A204.1 (cell line): ENCODE results near the gene USP53.
"Not testable (repeated sequence)": the region's sequence is repeated elsewhere in the genome, so short reads cannot be mapped to it uniquely, and the experiment has no call there.

Experiments used
- FAIRE-seq: peaks from 2 replicates; lab custom pipeline; 2012; peaks lifted over from hg19 to GRCh38; lab: Jason Lieb, UNC

Gene USP53

DNA sequence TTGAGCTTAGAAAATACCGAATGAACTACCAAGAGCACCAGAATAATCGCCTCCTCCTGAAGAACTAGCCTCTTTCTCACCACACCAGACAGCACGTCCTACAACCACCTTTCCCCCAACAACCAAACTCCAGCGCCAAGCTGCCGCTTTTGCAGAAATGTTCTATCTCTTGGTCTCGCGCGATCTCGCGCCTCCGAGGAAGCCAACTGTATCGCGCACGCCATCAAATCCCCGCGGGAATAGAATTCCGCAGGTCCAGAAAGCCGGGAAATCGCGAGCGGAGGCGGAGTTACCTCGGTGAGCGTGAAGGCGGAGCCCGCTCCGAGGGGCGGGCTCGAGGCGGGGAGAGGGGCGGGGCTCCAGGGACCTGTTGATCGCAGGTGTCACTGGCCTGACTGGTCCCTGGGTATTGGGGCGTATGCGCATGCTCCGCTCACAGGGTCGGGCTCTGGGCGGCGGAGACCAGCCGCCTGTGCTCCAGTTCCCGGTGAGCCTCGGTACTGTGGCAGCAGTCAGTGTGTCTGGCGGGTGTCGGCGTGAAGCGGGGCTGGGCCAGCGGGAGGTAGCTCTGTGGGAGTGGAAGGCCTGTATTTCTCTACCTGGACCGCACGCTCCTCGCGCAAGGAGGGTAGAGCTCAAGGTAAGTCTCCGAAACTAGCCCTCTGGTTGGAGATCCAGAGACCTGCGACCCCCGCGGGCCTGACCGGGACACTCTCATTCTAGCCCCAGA lies at the start of gene USP53:
TSS of gene USP53 (plus strand) at position 480 of the 730 bp plus-strand sequence. CDS start 27,047 bp downstream, outside the sequence.
- no peak for FAIRE-seq

DNA sequence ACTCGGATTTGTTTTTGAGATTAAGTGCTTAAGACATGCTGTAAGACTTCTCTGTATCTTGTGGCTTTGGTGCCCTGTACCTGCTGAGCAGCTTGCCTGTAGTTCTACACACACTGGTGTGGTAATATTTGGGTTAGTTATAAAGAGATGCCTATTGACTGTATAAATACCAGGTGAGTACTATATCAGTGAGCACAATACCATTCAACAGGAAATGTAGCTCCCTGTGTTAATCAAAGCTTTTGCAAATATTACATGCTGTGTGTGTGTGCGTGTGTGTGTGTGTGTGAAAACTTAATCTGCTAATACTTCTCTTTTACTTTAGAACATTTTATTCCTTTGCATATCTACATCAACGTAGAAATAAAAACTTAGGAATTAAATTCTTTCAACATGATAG lies 46.7 kb upstream of the USP53 start:
- no peak for FAIRE-seq

DNA sequence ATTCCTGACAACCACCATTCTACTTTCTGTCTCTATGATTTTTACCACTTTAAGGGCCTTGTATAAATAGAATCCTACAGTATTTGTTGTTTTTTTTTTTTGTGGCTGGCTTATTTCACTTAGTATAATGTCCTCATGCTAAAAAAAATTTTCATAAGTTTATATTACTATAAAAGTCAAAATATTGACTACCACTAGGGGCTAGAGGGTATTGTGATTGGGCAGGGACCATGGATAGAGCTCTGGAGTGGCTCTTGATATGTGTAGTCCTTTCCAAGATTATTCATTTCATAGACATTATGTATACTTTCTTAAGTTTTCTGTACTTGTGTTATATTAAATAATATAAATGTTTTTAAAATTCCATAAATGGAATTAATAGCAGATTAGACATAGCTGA lies 42.3 kb upstream of the USP53 start:
- FAIRE-seq: no peak

DNA sequence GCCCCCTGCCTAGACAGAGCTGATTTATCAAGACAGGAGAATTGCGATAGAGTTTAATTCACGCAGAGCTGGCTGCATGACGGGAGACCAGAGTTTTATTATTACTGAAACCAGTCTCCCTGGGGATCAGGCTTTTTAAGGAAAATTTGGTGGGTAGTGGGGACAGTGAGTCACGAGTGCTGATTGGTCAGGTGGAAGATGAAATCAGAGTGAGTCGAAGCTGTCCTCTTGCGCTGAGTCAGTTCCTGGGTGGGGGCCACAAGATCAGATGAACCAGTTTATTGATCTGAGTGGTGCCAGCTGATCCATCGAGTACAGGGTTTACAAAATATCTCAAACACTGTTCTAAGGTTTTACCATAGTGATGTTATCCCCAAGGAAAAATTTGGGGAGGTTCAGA lies 40.3 kb upstream of the USP53 start:
- no peak for FAIRE-seq

DNA sequence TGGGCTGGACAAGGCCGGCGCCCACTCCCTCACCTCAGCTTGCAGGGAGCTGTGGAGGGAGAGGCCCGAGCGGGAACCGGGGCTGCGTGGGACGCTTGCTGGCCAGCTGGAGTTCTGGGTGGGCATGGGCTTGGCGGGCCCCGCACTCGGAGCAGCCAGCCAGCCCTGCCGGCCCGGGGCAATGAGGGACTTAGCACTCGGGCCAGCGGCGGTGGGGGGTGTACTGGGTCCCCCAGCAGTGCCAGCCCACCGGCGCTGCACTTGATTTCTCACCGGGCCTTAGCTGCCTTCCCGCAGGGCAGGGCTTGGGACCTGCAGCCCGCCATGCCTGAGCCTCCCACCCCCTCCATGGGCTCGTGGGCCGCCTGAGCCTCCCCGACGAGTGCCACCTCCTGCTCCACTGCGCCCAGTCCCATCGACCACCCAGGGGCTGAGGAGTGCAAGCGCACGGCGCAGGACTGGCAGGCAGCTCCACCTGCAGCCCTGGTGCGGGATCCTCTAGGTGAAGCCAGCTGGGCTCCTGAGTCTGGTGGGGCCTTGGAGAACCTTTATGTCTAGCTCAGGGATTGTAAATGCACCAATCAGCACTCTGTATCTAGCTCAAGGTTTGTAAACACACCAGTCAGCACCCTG lies 38.7 kb upstream of the USP53 start:
- not testable (repeated sequence) for FAIRE-seq

DNA sequence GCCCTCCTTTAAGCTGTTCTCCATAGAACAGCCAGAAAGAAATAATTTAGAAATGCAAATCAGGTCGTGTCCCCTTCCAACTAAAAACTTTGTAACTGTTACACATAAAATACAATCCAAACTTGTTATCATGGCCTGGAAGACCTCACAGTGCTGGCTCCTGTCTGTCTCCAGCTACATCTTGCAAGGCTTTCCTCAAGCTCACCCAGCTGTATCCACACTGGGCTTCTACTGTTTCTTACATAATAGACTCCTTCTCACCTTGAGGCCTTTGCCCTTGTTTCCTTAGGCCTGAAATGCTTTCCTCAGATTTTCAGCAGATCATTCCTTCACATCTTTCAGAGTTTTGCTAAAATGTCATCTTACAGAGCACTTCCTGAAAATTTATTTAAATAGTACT lies 33.5 kb upstream of the USP53 start:
- FAIRE-seq: no peak

DNA sequence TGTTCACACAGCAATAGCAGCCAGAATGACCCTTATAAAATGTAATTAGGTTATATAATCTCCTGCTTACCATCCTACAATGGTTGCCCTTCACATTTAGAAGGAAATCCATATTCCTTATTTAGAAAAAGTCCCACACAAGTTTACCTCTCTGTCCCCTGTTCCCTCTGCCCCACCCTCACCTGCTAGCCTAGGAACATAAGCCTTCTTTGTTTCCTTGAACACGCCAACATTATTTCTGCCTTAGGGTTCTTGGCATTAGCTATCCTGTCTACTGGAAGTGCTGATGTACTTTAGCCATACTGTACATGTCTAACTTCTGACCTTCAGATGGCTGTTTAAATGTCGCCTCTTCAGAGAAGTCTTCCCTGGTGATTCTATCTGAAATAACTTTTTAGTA lies 28.4 kb upstream of the USP53 start:
- no peak for FAIRE-seq

DNA sequence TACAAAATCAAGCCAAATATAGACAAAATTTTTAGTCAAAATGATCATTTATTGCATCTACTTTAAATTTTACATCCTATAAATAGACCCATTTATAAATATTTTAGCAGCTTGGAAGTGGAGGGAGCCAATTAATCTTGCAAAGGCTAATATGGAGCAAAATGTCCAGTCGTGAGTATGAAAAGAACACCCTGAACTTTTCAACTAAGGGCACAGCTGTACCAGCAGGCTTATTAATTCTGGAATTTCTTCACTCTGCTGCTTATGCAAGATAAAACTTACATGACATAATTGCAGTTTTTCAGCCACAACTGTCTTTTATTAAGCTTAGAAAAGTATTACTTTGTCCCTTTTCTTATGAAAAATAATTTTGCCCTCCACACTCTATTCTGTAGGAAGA lies 22.9 kb upstream of the USP53 start:
- FAIRE-seq: no peak

DNA sequence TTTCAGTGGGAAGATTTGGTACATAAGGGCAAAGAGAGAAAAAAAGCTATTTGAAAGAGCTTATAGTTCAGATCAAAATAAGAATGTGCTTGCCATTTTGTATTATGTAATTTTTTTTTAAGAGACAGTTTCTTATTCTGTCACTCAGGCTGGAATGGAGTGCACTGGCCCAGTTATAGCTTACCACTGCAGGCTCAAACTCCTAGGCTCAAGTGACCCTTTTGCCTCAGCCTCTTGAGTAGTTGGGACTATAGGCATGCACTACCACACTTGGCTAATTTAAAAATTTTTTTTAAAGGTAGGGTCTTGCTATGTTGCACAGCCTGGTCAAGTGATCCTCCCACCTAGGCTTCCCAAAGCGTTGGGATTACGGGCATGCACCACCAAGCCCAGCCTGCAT lies 22.2 kb upstream of the USP53 start:
- FAIRE-seq: no peak

DNA sequence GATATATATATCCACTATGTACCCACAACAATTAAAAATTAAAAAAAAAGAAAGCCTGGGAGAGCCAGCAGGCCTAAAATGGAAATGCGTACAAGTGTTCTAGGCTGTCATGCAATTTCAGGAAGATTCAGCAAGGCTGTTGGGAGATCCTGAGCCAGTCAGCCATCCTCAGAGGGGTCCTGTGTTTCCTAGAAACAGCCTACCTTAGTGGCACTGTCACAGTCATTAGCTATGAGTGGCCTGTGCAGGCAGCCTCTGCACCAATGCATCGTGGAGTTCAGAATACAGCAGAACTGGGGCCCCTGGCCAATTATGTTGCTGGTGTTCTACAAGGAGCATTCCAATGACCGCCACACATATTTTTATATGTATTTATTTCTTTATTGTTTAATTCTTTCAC lies 21.0 kb upstream of the USP53 start:
- no peak for FAIRE-seq

DNA sequence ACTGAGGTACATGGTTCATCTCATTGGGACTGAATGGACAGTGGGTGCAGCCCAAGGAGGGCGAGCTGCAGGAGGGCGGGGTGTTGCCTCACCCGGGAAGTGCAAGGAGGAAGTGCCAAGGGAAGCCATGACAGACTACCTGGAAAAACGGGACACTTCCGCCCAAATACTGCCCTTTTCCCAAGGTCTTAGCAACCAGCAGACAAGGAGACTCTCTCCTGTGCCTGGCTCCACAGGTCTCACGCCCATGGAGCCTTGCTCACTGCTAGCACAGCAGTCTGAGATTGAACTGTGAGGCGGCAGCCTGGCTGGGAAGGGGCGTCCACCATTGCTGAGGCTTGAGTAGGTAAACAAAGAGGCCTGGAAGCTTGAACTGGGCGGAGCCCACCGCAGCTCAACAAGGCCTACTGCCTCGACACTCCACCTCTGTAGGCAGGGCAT lies 14.7 kb upstream of the USP53 start:
- FAIRE-seq: no peak

DNA sequence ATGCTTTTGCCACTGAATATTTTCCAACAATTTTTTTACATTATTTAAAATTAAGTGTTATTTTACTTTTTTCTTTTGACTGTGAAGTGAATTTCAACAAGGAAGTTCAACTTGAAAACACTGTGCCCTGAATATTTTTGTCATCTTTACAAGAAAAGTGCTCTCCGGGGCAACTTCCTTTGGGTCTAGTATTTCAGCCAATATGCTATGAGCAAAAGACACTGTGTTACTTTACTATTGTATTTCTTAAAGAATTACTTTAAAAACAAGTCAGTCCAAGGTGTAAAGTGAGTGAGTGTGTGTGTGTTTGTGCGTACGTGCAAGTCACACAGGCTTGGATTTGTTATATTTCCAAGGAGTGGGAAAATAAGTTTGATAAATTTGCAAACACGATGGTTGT lies 7.6 kb upstream of the USP53 start:
- no peak for FAIRE-seq

DNA sequence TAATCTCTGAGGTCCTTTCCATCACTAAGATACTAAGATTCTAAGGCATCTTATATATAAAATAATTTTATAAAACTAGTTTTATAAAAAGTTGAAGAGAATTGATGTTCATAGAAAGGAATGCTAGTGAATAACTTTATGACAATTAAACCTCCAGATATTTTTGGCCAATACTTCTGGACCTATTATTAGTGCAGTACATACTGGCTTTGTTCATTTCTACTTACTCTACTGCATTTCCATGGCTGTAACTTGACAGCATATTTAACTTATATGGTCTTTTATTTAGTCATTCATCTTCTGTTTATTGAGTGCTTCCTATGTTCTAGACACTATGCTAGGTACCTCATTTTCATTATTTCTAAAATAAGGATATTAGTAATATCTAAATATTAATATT lies 6.8 kb upstream of the USP53 start:
- FAIRE-seq: no peak

DNA sequence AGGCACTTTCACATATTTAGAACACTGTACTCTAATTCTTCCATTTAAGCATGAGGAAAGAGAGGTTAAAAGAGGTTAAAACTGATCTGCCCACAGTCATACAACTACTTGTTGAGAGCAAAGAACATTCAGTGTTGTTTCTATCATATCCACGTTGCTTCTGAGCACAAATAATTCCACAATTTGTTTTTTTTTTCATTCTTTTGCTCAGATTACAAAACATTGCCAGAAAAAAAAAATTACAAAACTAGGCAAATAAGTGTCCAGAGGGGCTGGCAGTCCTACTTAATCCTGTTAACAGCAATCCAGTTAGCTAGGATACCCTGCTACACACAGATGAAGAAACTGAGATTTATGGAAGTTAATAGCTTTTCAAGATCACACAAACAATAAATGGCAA lies 6.3 kb upstream of the USP53 start:
- FAIRE-seq: no peak

DNA sequence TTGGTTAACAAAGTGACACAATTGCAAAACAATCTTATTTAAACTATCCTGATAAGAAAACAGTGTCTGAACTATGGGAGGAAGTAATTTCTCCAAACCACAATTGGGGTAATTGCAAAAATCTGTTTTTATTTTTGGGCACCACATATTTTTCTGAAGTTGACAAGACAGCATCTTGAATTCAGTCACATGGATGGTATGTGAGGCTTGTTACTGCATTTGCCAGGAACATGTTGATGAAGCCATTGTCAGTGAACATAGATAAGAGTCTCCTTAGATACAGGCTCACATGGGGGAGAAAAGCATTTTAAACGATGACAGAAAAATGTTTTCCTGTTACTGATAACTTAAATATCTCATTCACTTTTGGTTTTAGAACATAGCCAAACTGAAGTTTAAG lies 5.5 kb upstream of the USP53 start:
- no peak for FAIRE-seq

DNA sequence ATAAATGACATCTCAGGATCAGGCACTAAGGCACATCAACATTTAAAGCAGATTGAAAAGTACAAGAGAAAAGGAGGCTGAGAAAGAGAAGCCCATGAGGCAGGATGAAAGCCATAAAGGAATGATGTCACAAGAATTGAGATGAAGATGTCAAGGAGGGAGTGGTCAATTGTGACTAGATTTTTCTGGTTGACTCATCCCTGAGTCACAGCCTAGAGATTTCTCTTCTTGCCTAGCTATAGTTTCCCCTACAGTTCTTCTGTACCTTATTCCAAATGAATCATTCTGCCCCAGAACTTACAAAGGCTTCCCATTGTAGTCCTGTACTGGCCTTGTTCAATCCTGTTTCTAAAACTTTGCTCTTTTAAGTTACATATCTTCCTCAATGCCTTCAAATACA lies 3.4 kb upstream of the USP53 start:
- no peak for FAIRE-seq

DNA sequence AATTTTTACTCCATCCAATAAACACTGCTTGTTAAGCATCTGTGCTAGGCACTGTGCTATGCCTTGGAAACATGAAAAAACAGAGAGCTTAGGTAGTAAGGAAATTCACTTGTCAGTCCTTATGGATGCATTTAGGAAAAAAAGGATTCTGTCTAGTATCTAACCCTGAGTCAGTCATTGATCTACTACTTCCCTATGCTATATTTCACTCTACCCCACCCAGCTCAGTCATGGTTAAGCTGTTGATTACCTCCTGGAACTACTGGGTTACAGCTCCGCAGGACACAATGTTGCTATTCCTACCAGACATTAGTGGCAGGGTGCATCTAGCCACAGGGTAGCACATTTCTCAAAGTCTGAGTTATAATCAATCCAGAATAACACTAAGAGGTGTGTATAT lies 2.9 kb upstream of the USP53 start:
- FAIRE-seq: no peak

DNA sequence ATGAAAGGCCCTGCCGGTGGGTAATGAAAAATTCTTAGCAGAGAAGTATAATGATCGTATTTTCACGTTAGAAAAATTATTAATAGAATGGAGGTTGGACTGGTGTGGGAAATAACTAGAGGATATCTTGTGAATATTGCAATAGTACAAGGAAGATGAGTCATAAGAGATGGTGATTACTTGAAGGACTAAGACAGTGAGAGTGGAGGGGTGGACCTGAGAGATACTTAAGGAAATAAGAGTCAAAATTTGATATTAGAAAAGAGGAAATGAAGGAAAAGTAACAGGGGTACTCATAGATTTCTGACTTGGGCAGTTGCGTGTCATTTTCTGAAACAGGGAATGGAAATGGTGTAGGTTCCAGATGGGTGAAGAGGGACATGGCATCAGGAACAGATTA lies 1.7 kb upstream of the USP53 start:
- no peak for FAIRE-seq

DNA sequence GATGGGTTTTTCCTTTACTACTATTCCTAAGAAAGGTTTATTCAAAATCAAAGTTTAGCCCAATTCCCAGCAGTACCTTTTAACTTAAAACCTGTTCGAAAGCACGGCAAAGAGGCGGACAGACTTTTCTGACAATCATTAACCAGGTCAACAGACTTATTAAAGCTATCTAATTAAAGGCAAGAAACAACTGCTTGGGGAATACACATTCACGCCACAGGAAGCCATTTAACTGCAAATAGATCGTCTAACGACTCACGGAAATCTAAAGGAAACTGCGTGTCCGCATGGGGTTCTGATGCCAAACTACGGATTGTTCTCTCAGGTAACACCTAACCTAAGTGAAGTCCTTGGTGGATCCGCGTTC lies 663 bp upstream of the USP53 start:
- no peak for FAIRE-seq

DNA sequence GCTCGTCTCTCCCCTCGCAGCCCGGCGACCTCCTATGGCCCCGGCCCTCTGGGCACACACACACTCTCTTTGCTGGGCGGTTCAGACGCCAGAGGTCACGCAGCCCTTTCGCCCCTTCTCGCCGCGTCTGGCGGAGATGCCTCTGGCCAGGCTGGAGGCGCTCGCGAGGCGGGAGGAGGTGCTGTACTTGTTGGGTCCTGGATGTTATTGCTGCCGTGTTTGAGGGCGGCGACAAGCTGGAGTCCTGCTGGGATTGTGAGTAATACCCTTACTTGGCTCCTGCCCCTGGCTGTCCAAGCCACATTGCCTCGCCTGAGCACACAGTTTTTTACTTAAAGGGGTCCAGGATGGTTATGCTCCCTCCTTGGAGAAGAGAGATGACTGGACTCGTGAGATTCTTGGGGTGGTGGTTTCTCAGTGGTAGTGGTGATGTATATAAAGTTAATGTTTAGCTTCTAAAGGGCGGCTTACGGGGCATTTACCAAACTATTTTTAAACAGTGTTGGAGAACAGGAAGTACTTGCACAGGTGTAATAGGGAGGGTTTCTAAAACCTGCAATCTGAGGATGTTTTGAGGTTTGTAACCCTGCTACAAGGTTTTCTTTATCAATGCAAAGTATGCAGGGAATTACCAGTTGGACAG lies 572 bp downstream of the USP53 start:
- FAIRE-seq: no peak

DNA sequence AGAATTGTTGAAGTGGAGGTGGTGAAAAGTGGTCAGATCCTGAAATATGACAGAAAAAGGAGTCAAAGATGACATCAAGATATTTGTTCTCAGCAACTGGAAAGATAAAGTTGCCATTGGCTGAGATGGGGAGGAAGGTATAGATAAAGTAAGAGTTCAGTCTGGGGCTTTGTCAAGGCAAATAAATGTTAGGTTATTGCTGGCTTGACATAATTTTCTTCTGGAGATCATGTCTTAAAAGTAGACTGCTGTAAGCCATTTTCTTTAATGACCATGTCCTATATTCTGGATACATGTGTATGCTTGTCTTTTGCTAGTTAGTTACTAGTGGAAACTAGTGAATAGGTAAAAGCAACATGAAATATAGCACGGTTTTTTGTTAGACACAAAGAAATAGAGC lies 5.6 kb downstream of the USP53 start:
- FAIRE-seq: no peak

DNA sequence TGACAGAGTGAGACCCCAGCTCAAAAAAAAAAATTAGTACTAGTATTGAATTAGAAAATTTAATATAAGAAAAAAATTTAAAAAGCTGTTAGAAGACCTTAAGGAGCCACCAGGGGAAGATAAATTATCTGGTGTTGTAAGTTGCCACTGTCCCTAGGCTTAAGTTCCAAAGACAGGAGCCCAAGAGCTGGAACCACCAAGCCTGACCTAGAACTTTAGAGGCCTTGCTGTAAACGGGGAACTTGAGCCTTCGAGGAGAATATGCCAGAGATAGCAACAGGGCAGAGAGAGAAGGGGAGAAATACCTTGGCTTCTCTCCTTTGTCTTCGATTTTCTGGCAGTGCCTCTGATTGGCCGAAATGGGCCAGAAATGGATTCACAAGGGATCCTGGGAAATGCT lies 8.9 kb downstream of the USP53 start:
- FAIRE-seq: no peak

DNA sequence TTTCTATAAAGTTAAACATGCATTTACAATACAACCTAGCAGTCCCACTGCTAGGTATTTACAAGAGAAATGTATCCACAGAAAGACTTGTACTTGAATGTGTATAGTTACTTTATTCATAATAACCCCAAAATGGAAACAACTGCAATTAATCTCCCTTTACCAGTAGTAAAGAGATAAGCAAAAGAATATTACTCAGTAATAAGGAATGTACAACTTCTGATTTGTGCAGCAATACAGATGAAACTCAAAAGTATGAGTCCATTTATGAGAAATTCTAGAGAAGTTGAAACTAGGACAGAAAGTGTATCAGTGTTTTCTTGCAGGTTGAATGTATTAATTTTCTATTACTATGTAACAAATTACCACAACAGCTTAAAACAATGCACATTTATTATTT lies 15.2 kb downstream of the USP53 start:
- no peak for FAIRE-seq

DNA sequence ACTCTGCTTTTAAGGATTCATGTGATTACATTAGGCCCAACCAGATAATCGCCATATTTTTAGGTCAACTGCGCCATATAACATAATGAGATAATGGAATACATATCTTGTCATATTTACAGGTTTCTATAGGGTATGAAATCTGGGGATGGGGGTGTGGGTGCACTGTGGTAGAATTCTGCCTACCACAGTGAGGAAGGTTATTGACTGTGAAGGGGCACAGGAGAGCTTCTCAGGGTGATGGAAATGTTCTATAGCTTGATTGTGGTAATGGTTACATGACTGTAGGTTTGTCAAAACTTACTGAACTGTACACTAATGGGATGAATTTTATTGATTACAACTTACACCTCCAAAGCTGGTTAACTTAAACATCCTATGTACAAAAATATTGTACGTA lies 15.9 kb downstream of the USP53 start:
- FAIRE-seq: no peak
